CD4-positive, alpha-beta T cell treated with Interleukin-6 at 100 ng/mL for 8 hours (primary cell): Measurements from ENCODE around the gene HMOX1.
"Not testable (repeated sequence)": the region's sequence is repeated elsewhere in the genome, so short reads cannot be mapped to it uniquely, and the experiment has no call there.

ENCODE experiments used
- DNase-seq: peaks from one replicate; pipeline ENCODE4 v3.0.0-alpha.2; 2020; ENCODE audit warnings: mixed read lengths, low spot score

Gene HMOX1

GRCh38 chr22:35435201-35435740, 54.4 kb downstream of the HMOX1 start:
- DNase-seq: no peak

GRCh38 chr22:35436421-35436820, 55.5 kb downstream of the HMOX1 start:
- DNase-seq: no peak

DNA sequence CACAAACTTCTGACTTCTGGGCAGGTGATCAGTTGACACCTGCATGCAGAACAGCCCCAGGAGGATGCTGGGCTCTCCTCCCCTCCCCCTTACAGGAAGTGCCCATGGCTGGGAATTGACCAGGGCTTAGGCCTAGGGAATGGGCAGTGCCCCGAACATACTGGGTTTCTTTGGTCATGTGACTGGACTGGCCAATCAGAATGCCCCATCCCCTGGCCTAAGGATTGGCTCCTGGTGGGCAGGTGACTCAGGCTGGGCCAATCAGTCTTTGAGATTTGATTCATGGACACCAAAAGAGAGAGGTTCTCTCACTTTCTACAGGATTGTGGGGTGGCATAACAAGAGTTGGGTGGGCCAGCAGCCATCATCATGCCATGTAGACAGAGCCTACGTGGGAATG, 56.2 kb downstream of the HMOX1 start:
- no peak for DNase-seq

GRCh38 chr22:35438673-35439364, 57.9 kb downstream of the HMOX1 start:
- not testable (repeated sequence) for DNase-seq

DNA sequence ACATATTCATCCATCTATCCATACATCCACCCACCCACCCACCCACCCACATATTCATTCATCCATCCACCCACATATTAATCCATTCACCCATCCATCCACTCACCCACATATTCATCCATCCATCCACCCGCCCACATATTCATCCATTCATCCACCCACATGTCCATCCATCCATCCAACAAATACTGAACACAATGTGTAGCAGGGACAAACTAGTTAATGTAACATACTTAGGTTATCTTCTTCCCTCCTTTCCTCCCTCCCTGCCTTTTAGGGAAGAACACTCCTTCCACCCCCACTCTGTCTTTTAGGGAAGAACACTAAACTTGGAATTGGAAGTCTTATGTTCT, 58.4 kb downstream of the HMOX1 start:
- DNase-seq: no peak

DNA sequence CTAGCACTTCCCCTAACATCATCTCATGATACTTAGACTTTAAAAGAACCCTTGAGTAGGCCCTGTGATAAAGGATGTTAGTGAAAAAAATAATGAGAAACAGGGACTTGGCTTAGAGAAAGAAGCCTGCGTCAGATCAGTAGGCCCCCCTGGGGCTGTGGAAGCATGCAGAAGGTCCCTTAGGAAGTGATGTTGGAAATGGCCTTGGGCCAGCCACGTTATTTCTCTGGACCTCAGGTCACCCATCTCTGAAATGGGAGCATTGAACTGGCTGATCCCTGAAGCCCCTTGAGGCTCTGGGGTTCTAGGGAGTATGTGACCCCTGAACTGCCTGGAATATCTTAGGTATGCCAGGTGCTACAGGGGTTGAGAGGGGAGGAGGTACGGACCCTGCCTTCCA, 59.2 kb downstream of the HMOX1 start:
- DNase-seq: no peak

- no peak for DNase-seq
Observed at GRCh38 chr22:35441489-35442100, 60.7 kb downstream of the HMOX1 start.

GRCh38 chr22:35442471-35442870, 61.6 kb downstream of the HMOX1 start:
- DNase-seq: no peak

DNA sequence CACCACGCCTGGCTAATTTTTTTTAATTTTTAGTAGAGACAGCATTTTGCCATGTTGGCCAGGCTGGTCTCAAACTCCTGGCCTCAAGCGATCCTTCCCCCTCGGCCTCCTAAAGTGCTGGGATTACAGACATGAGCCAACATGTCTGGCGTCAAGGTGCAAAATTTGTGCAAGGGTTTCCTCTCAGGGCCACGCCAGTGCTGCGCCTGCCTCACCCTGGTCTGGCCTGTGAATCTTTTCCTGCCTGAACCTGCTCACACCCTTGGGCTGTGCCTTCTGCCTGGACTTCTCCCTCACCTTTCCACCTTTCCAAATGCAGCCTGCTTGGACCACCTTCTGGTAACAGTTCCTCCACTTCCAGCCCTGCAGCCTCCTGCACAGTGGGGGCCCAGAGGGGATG, 62.4 kb downstream of the HMOX1 start:
- no peak for DNase-seq
